ENCODE results near the gene PRB2. TPM values are rescaled to one million over a fixed set of nuclear protein-coding genes. Genes with fewer than 3 reads are reported as not detected.
"Not testable (repeated sequence)": the region's sequence is repeated elsewhere in the genome, so short reads cannot be mapped to it uniquely, and the experiment has no call there.

PRB2 gene
- total RNA-seq, 2 donors from 2014 or later, result not detected

- no peak overlapping the region for H3K27ac ChIP-seq
- H3K4me3 ChIP-seq, result no peak overlapping the region
- intact Hi-C loops (cut with DNase I), result no loop called here
- H3K27me3 ChIP-seq, result no peaks in the 10 kb centered on the region
- H3K36me3 ChIP-seq, result no peaks in the 10 kb centered on the region
- no peak for TF ChIP-seq CTCF (IDR thresholded peaks at IDR 0.05)
- H3K4me1 ChIP-seq, result no peaks in the 10 kb centered on the region
- H3K9ac ChIP-seq (ENCODE audit: low read depth in 2 of 2, low read length in 2 of 2), result no peak overlapping the region
- H3K9me3 ChIP-seq, result no peaks in the 10 kb centered on the region
- no peak for DNase-seq
Observed at GRCh38 chr12:11408096-11408495, 12.7 kb upstream of the PRB2 start.

- Histone ChIP-seq H3K9ac (ENCODE audit: low read depth in 2 of 2, low read length in 2 of 2) (no peak overlapping the region), H3K27ac (no peak overlapping the region), H3K4me1 (no peaks in the 10 kb centered on the region), H3K4me3 (no peak overlapping the region), H3K9me3 (no peaks in the 10 kb centered on the region), H3K27me3 (no peaks in the 10 kb centered on the region), H3K36me3 (no peaks in the 10 kb centered on the region)
- no peak for DNase-seq
- no peak for TF ChIP-seq CTCF (IDR thresholded peaks at IDR 0.05)
- intact Hi-C loops (cut with DNase I), result no loop called here
Observed at GRCh38 chr12:11397366-11397765, 2.0 kb upstream of the PRB2 start.

GRCh38 chr12:11391456-11391855, 3.9 kb downstream of the PRB2 start:
- DNase-seq; H3K4me1 ChIP-seq; H3K27me3 ChIP-seq; H3K27ac ChIP-seq; H3K9ac ChIP-seq (ENCODE audit: low read depth in 2 of 2, low read length in 2 of 2); H3K9me3 ChIP-seq; intact Hi-C loops (cut with DNase I); H3K36me3 ChIP-seq; H3K4me3 ChIP-seq: not testable (repeated sequence)

- H3K4me3 ChIP-seq; H3K4me1 ChIP-seq; H3K27ac ChIP-seq; DNase-seq; intact Hi-C loops (cut with DNase I); H3K36me3 ChIP-seq; H3K9ac ChIP-seq (ENCODE audit: low read depth in 2 of 2, low read length in 2 of 2); H3K9me3 ChIP-seq; H3K27me3 ChIP-seq: not testable (repeated sequence)
Observed at GRCh38 chr12:11377420-11377819, 17.9 kb downstream of the PRB2 start.

- intact Hi-C loops (cut with DNase I), result no loop called here
- no peaks in the 10 kb centered on the region for H3K4me1 ChIP-seq
- H3K4me3 ChIP-seq, result no peak overlapping the region
- DNase-seq, result no peak
- H3K27ac ChIP-seq, result no peak overlapping the region
- no peaks in the 10 kb centered on the region for H3K36me3 ChIP-seq
- H3K27me3 ChIP-seq, result no peaks in the 10 kb centered on the region
- TF ChIP-seq CTCF (IDR thresholded peaks at IDR 0.05), result no peak
- H3K9me3 ChIP-seq, result no peaks in the 10 kb centered on the region
- H3K9ac ChIP-seq (ENCODE audit: low read depth in 2 of 2, low read length in 2 of 2), result no peak overlapping the region
Observed at GRCh38 chr12:11361151-11361550, 34.2 kb downstream of the PRB2 start.

- H3K9ac ChIP-seq (ENCODE audit: low read depth in 2 of 2, low read length in 2 of 2); H3K27ac ChIP-seq; DNase-seq; H3K27me3 ChIP-seq; H3K9me3 ChIP-seq; intact Hi-C loops (cut with DNase I); H3K36me3 ChIP-seq; H3K4me1 ChIP-seq; H3K4me3 ChIP-seq: not testable (repeated sequence)
Observed at GRCh38 chr12:11360205-11360883, 35.0 kb downstream of the PRB2 start.

GRCh38 chr12:11351736-11352135, 43.6 kb downstream of the PRB2 start:
- H3K9ac ChIP-seq (ENCODE audit: low read depth in 2 of 2, low read length in 2 of 2); H3K36me3 ChIP-seq; H3K9me3 ChIP-seq; H3K27me3 ChIP-seq; H3K4me3 ChIP-seq; intact Hi-C loops (cut with DNase I); H3K27ac ChIP-seq; DNase-seq; H3K4me1 ChIP-seq: not testable (repeated sequence)

Measured in colonic mucosa (tissue), 4 donors.